Body of pancreas (tissue), 4 donors: ENCODE measurements around the gene HOXA10.

Experiments
- POLR2A ChIP-seq, 3 donors: fragments of 450-650 bp; IDR thresholded peaks; one replicate each; pipeline ENCODE4 v1.6.1; 2016; ENCODE audit warnings: antibody characterized with exemption in 3 of 3, mild to moderate bottlenecking in 2 of 3
- TF ChIP-seq, protein P1 (sequence below), 7 experiments: fragments of 450-650 bp in 4 of 7; fragments of 200-600 bp in 3 of 7; sonication (generic) in 3 of 7; IDR thresholded peaks; one replicate each; pipeline ENCODE4 v1.5.1; 2016 to 2019; ENCODE audit warnings: antibody characterized with exemption in 7 of 7

DNA sequence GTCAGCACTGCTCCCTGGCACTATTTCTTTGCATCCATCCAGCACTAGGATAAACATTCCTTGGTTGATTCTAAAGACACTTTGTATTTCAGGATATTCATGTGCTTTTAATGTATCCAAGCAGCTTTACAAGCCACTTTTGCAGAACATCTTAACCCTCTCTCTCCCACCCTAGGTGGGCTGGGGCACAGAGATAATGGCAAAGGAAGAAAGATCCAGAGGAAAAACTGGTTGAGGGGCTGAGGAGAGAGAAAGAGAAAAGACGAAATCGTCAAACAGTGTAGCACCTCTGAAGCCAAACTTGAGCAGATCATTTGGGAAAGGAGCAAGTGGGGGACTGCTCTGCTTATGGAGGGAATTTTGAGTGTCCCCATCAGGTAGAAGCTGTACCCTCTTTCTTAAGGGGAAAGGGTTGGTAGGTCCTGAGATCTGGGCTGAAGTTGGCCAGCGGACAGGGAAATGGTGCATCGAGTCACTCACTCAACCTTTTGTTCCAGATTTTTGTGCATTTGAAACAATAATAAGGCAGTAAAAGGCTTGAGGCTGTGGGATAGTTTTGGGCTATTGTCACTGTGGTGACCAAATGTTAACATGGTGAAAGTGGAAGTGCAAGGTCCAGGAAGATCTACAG is 30.0 kb upstream of the HOXA10 start:
- TF ChIP-seq, protein P1, sequence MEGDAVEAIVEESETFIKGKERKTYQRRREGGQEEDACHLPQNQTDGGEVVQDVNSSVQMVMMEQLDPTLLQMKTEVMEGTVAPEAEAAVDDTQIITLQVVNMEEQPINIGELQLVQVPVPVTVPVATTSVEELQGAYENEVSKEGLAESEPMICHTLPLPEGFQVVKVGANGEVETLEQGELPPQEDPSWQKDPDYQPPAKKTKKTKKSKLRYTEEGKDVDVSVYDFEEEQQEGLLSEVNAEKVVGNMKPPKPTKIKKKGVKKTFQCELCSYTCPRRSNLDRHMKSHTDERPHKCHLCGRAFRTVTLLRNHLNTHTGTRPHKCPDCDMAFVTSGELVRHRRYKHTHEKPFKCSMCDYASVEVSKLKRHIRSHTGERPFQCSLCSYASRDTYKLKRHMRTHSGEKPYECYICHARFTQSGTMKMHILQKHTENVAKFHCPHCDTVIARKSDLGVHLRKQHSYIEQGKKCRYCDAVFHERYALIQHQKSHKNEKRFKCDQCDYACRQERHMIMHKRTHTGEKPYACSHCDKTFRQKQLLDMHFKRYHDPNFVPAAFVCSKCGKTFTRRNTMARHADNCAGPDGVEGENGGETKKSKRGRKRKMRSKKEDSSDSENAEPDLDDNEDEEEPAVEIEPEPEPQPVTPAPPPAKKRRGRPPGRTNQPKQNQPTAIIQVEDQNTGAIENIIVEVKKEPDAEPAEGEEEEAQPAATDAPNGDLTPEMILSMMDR (IDR thresholded peaks at IDR 0.05): no peak
- TF ChIP-seq POLR2A (IDR thresholded peaks at IDR 0.05): no peak
